Neural progenitor cell (in vitro differentiated cells): Measurements from ENCODE around the gene FASN. TPM values are rescaled to one million over a fixed set of nuclear protein-coding genes. Genes with fewer than 3 reads are reported as not detected.

Experiments used
- DNase-seq: peaks from one replicate; pipeline ENCODE4 v3.0.0-alpha.2; 2016; ENCODE audit warnings: low spot score
- H2AFZ ChIP-seq: fragments of 200-600 bp; sonication (generic); replicated peaks from 2 replicates; pipeline ENCODE4 v1.6.1; 2016; ENCODE audit warnings: antibody characterized with exemption
- H3F3A ChIP-seq: fragments of 200-600 bp; sonication (generic); 2 replicates; pipeline ENCODE4 v1.6.1; 2016; ENCODE audit warnings: antibody characterized with exemption, low read depth
- H3K27ac ChIP-seq: fragments of 200-600 bp; sonication (generic); 2 replicates; pipeline ENCODE4 v1.5.1; 2016; ENCODE audit warnings: mild to moderate bottlenecking
- H3K27me3 ChIP-seq: fragments of 200-600 bp; sonication (generic); 2 replicates; pipeline ENCODE4 v1.6.1; 2016; ENCODE audit warnings: mild to moderate bottlenecking, moderate library complexity
- H3K36me3 ChIP-seq: fragments of 200-600 bp; sonication (generic); 2 replicates; pipeline ENCODE4 v1.5.1; 2016
- H3K4me1 ChIP-seq: fragments of 200-600 bp; sonication (generic); 2 replicates; pipeline ENCODE4 v1.6.1; 2016; ENCODE audit warnings: mixed run types
- H3K4me2 ChIP-seq: fragments of 200-600 bp; sonication (generic); 2 replicates; pipeline ENCODE4 v1.6.1; 2016
- H3K4me3 ChIP-seq: fragments of 200-600 bp; sonication (generic); 2 replicates; pipeline ENCODE4 v1.5.1; 2016
- H3K79me2 ChIP-seq: fragments of 200-600 bp; sonication (generic); 2 replicates; pipeline ENCODE4 v1.6.1; 2016; ENCODE audit warnings: low read depth
- H3K9ac ChIP-seq: fragments of 200-600 bp; sonication (generic); 2 replicates; pipeline ENCODE4 v1.6.1; 2016
- H3K9me3 ChIP-seq: fragments of 200-600 bp; sonication (generic); 2 replicates; pipeline ENCODE4 v1.5.1; 2016; ENCODE audit warnings: low read depth
- H4K20me1 ChIP-seq: fragments of 200-600 bp; sonication (generic); 2 replicates; pipeline ENCODE4 v1.6.1; 2016; ENCODE audit warnings: low read depth
- H3K27ac Mint-ChIP-seq: 3 replicates; pipeline ENCODE4 v1.8.0; 2021; ENCODE audit warnings: mixed read lengths
- H3K27me3 Mint-ChIP-seq: 2 replicates; pipeline ENCODE4 v1.8.0; 2022; ENCODE audit warnings: low read depth, mild to moderate bottlenecking, inconsistent platforms, moderate library complexity, mixed read lengths; ENCODE audit not compliant: insufficient read depth
- H3K36me3 Mint-ChIP-seq: 3 replicates; pipeline ENCODE4 v1.8.0; 2021; ENCODE audit warnings: mixed read lengths
- H3K4me1 Mint-ChIP-seq: 3 replicates; pipeline ENCODE4 v1.8.0; 2021; ENCODE audit warnings: mixed read lengths
- H3K4me3 Mint-ChIP-seq: 3 replicates; pipeline ENCODE4 v1.8.0; 2021; ENCODE audit warnings: mild to moderate bottlenecking, moderate library complexity, mixed read lengths
- H3K9me3 Mint-ChIP-seq: 3 replicates; pipeline ENCODE4 v1.8.0; 2020; ENCODE audit warnings: mixed read lengths
- CTCF ChIP-seq: fragments of 200-600 bp; sonication (generic); IDR thresholded peaks from 2 replicates; pipeline ENCODE4 v1.5.1; 2017; ENCODE audit warnings: antibody characterized with exemption, mild to moderate bottlenecking
- EZH2 ChIP-seq: fragments of 200-600 bp; sonication (generic); IDR thresholded peaks from 2 replicates; pipeline ENCODE4 v1.6.1; 2017; ENCODE audit warnings: antibody characterized with exemption, mild to moderate bottlenecking, moderate library complexity
- EZH2phosphoT487 ChIP-seq: fragments of 200-600 bp; sonication (generic); IDR thresholded peaks from 2 replicates; pipeline ENCODE4 v1.6.1; 2017; ENCODE audit warnings: antibody characterized with exemption
- total RNA-seq: library from RNA; depleted of rRNA; stranded (reverse); fragments of >200 nt; gene quantifications from 2 replicates; pipeline ENCODE4 v1.2.3, GENCODE V29; 2015; ENCODE audit warnings: low replicate concordance

FASN gene
- total RNA-seq, 1 donor from 2014 or later = 77.9 TPM

- Histone ChIP-seq H3K27me3 (no peaks in the 10 kb centered on the region), H3K4me2 (no peak overlapping the region), H3K9ac (no peak overlapping the region), H3K4me3 (no peak overlapping the region), H2AFZ (no peak overlapping the region), H4K20me1 (no peaks in the 10 kb centered on the region), H3K9me3 (no peaks in the 10 kb centered on the region), H3K36me3 (no peaks in the 10 kb centered on the region), H3K79me2 (no peaks in the 10 kb centered on the region), H3K27ac (no peak overlapping the region), H3K4me1 (peaks cover 30% of the 10 kb centered on the region), H3F3A (peaks cover 31% of the 10 kb centered on the region)
- Mint-ChIP-seq H3K27me3 (peaks cover 8% of the 10 kb centered on the region), H3K36me3 (peaks cover 6% of the 10 kb centered on the region), H3K27ac (no peak overlapping the region), H3K4me1 (peaks cover 34% of the 10 kb centered on the region), H3K9me3 (no peaks in the 10 kb centered on the region), H3K4me3 (no peak overlapping the region)
- DNase-seq = no peak
- TF ChIP-seq CTCF = no peak
- no peak for TF ChIP-seq EZH2phosphoT487
- no peak for TF ChIP-seq EZH2
Observed at GRCh38 chr17:82108038-82108437, 10.0 kb upstream of the FASN start.

GRCh38 chr17:82107341-82107860, 9.4 kb upstream of the FASN start:
- H3K4me1 Mint-ChIP-seq = peaks cover 39% of the 10 kb centered on the region
- H3K9me3 Mint-ChIP-seq = no peaks in the 10 kb centered on the region
- H3K36me3 Mint-ChIP-seq = peaks cover 6% of the 10 kb centered on the region
- peaks cover 37% of the 10 kb centered on the region for H3F3A ChIP-seq
- DNase-seq = no peak
- no peaks in the 10 kb centered on the region for H3K9me3 ChIP-seq
- no peak overlapping the region for H3K9ac ChIP-seq
- H4K20me1 ChIP-seq = no peaks in the 10 kb centered on the region
- H2AFZ ChIP-seq = no peak overlapping the region
- peaks cover 37% of the 10 kb centered on the region for H3K4me1 ChIP-seq
- TF ChIP-seq CTCF = peak; percentile 33
- no peak for TF ChIP-seq EZH2
- TF ChIP-seq EZH2phosphoT487 = no peak
- H3K4me3 ChIP-seq = no peak overlapping the region
- H3K27me3 Mint-ChIP-seq = peaks cover 8% of the 10 kb centered on the region
- H3K36me3 ChIP-seq = no peaks in the 10 kb centered on the region
- H3K27ac ChIP-seq = no peak overlapping the region
- H3K27me3 ChIP-seq = no peaks in the 10 kb centered on the region
- no peaks in the 10 kb centered on the region for H3K79me2 ChIP-seq
- no peak overlapping the region for H3K4me2 ChIP-seq
- H3K27ac Mint-ChIP-seq = no peak overlapping the region
- H3K4me3 Mint-ChIP-seq = no peak overlapping the region

- H3K27ac ChIP-seq = no peak overlapping the region
- H3K4me1 Mint-ChIP-seq = peaks cover 41% of the 10 kb centered on the region
Observed at GRCh38 chr17:82106688-82107305, 8.8 kb upstream of the FASN start.

More at GRCh38 chr17:82106688-82107305, 8.8 kb upstream of the FASN start:
- Histone ChIP-seq H3K4me1 (peaks cover 43% of the 10 kb centered on the region), H4K20me1 (no peaks in the 10 kb centered on the region), H3K9me3 (no peaks in the 10 kb centered on the region), H3K36me3 (no peaks in the 10 kb centered on the region), H3F3A (peaks cover 43% of the 10 kb centered on the region), H3K4me3 (no peak overlapping the region), H3K4me2 (peak overlapping the region; percentile 14), H3K9ac (no peak overlapping the region), H2AFZ (no peak overlapping the region), H3K27me3 (no peaks in the 10 kb centered on the region), H3K79me2 (peaks cover 1% of the 10 kb centered on the region)
- Mint-ChIP-seq H3K4me3 (no peak overlapping the region), H3K36me3 (peaks cover 5% of the 10 kb centered on the region), H3K27me3 (peaks cover 8% of the 10 kb centered on the region), H3K9me3 (no peaks in the 10 kb centered on the region), H3K27ac (no peak overlapping the region)
- no peak for TF ChIP-seq EZH2
- TF ChIP-seq EZH2phosphoT487 = no peak
- TF ChIP-seq CTCF = no peak
- DNase-seq = no peak
